GM18907 (cell line): ENCODE measurements around the gene ARL17A.
"Not testable (repeated sequence)": the region's sequence is repeated elsewhere in the genome, so short reads cannot be mapped to it uniquely, and the experiment has no call there.

ENCODE experiments used
- ATAC-seq: cut with Tn5 transposase; IDR thresholded peaks from one replicate; pipeline ENCODE4 v1.9.1; 2021; ENCODE audit warnings: mild to moderate bottlenecking, moderate library complexity; ENCODE audit not compliant: unreplicated experiment

The ARL17A gene

DNA sequence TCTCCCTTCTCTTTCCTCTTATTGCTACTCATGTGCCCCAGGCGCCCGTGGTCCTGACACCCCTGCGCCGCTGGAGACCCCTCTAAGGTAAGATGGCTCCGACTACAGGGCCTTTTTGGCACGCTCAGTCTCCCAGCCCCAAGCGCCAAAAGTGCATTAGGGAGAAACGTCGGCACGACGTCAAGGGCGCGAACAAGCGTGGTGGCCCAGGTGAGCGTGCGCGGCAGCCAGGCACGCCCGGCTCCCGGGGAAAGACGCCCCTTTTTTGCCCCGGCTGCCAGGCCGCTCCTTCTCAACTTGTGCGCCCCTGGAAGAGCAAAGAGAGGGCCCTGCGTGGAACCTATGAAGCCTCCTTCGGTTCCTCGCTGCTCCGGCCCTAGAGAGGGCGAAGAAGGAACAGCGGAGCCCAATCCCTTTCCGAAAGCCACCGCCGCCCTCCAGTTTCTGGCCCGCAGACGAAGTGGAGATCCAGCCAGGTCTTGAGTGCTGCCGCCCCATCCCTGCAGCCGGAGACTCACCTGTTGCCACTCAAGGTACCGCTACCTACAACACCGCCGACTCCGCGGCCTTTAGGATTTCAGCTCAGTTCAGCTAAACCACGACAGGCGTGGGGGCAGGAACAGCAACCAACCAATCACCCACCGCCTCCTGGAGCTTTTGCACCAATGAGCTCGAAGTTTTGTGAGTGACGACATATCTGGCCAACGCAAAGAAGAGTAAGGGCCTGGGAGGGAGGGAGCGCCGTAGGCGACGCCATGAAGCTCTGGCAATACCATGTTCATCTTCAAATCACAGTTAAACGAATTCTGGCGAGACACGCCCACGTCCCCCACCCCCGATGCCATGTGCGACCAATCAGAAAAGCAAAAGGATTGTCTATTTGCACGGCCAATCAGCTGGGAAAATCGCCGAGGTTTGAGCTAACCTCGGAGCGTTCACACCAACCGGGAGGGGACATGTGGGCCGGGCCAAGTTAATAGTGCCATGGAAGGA, at the start of gene ARL17A:
TSS of gene ARL17A (minus strand) at position 609 of the 993 bp plus-strand sequence. CDS start 3,369 bp downstream, outside the sequence.
- peak; percentile 93 for ATAC-seq

DNA sequence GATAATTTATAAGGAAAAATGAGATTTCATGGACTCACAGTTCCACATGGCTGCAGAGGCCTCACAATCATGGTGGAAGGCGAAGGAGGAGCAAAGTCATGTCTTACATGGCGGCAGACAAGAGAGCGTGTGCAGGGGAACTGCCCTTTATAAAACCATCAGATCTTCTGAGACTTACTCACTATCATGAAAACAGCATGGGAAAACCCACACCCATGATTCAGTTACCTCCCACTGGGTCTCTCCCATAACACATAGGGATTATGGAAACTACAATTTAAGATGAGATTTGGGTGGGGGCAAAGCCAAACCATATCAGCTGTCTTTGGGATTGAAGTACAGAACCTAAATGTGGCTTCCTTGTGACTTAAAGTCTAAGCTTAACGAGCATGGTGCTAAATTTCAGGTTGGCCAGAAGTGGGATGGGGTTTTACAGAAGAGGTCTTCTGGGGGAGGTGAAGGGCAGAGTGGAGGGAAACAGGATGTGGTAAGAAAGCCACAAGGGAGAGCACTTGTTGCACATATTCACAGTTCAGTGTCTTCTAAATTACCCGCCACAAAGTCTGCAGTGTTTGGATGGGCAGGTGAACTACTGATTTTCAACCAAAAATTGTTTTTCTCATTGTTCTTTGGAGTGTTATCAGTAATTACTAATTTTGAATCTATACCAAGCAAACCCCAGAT, 49.4 kb upstream of the ARL17A start:
- ATAC-seq: peak; percentile 51

DNA sequence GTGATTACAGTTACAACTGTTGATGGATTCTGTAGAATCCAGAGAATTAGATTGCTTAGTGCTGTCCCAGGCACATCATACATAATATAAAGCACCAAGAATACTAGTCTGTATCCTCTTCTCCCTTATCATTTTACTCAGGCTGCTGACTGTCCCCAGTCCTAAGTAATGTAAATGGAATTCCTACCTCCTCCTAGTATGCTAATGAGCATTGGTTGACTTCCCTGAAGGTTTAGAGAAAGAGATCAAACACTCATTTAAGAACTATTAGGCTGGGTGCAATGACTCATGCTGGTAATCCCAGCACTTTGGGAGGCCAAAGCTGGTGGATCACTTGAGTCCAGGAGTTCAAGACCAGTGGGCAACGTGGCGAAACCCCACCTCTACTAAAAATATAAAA, 48.0 kb upstream of the ARL17A start:
- ATAC-seq: not testable (repeated sequence)

DNA sequence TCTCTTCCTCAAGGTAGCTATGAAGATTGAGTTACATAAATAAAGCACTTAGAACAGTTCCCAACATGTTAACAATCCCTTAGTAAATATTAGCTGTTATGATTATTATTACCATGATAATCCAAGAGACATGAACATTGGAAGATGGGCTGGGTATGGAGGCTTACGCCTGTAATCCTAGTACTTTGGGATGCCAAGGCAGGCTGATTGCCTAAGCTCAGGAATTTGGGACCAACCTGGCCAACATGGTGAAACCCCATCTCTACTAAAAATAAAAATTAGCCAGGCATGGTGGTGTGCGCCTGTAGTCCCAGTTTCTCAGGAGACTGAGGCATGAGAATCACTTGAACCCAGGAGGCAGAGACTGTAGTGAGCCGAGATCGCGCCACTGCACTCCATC, 45.2 kb upstream of the ARL17A start:
- not testable (repeated sequence) for ATAC-seq

DNA sequence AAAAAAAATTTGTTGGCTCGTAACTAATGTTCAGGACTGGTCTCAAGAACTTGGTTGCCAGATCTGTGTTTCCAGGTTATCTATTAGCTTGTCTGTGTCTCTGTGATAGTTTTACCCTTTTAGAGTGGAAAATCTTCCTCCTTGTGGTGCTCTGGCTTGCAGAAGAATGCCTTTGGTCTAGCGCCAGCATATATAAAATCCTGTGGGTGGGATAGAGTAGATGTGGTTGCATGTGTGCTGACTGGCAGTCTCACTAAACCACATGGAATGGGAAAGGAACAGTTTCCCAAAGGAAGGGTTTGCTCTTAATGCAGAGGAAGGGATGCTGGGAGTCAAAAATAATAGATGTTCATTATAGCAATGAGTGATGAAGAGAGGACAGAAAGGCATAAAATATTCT, 44.3 kb upstream of the ARL17A start:
- ATAC-seq: not testable (repeated sequence)

DNA sequence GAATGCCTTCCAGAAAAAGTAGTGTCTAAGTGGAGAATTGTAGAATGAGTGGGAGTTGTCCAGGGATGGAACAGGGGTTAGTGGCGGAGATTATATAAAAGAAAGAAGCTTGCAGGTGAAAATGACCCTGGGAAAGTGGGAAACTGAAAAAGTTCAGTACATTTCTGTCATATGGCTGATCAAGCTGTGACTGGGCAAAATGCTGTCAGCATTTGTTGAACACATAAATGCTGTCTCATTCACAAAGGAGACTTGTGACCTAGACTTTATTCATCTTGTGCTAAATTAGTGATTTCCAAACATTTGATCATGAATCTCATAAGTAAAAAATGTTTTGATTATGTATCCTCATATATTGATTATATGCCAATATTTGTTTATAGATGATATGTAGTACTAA, 39.5 kb upstream of the ARL17A start:
- not testable (repeated sequence) for ATAC-seq

DNA sequence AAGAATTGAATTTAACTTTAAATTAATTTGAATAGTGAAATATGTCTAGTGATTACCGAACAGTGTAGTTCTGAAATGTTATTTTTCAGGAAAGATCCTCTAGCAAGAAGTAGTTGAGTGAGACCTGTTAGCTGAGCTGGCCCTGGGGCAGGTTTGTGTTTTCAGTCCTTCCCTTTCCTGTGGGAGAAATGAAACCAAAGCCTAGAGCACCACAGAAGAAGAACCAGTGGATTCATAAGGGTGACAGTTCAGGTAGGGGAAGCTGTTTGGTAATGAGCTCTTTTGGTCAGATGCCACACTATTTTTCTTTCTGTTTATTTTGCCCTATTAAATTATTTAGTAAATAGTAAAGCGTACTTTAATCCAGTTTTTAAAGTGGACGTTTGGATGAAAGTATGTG, 37.6 kb upstream of the ARL17A start:
- not testable (repeated sequence) for ATAC-seq

DNA sequence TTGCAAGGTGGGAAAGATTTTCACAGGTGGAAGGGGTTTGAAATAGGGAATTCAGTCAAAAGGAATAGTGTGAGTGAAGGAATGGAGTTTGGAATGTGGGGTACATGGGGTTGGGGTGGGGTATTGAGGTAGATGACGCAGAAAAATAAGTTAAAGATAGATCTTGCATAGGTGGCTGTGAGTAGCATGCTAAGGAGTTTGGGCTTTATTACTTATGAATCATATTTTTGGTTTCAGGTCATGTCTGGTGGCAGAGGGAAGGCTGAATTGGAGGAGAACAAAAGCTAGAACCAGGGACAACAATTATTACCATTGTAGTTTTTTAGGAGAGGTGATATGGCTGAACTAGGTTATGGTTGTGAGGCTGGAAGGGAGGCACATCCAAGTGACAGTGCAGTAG, 34.4 kb upstream of the ARL17A start:
- ATAC-seq: not testable (repeated sequence)

DNA sequence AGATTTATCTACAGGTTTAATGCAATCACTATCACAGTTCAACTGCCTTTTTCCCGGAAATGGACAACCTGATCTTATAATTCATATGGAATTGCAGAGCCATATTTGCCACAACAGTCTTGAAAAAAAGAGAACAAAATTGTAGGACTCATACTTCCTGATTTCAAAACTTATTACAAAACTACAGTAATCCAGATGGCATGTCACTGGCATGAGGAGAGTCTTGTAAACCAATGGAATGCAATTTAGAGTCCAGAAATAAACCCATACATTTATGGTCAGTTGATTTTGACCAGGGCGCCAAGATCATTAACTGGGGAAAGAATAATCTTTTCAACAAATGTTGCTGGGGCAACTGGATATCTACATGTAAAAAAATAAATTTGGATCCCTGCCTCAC, 31.8 kb upstream of the ARL17A start:
- ATAC-seq: not testable (repeated sequence)

DNA sequence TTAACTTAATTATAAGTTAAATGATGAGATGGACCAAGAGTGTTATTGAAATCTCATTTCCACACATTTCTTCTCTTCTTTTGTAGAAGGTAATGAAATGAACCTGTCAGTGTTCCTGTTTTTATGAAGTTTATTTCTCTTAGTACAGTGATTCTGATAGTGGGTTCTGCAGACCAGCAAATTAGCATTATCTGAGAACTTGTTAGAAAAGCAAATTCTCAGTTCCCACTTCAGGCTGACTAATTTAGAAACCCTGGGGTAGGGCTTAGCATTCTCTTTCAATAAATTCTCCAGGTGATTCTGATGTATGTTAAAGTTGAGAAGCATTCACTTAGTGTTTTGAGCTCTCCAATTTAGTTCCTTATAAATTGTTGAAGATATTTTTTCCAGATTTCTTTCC, 23.6 kb upstream of the ARL17A start:
- ATAC-seq: peak; percentile 87

DNA sequence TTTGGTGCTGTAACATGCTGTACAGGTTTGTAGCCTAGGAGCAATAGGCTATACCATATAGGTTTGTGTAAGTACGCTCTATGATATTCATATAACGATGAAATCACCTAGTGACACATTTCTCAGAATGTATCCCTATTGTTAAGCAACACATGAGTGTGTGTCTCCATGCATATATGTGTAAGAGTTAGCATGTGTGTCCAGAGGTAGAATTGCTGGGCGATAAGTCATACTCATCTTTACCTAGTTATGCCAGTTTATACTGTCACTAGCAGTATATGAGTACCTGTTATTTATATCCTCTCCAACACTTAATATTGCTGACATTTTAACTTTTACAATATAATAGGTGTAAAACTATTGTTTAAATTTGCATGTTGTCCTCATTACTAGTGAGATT, 21.3 kb upstream of the ARL17A start:
- not testable (repeated sequence) for ATAC-seq

DNA sequence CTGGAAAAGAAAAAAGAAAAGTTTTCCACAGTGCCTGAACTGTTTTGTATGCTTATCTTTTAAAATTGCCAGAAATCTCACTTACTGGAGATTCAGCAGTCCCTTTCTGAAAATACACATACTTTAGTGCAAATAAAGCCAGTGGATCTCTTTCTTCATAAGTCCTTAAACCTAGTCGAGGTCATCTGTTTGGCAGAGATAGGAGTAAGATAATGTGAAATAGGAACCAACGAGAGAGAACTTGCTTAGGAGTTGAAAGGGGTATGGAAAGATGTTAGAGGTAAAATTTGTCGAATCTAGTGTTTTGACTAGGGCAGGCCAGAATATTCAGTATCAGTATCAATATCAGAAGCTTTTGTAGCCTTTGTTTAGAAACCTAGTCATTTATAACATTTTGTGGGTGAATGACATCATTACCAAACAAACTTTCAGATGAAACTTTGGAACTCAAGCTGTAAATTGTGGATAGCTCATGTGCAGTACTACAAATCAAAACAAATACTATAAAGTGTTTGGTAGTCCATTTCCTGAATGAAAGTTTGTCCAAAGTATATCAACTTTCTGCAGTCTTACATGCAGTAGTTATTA, 18.9 kb upstream of the ARL17A start:
- ATAC-seq: not testable (repeated sequence)

DNA sequence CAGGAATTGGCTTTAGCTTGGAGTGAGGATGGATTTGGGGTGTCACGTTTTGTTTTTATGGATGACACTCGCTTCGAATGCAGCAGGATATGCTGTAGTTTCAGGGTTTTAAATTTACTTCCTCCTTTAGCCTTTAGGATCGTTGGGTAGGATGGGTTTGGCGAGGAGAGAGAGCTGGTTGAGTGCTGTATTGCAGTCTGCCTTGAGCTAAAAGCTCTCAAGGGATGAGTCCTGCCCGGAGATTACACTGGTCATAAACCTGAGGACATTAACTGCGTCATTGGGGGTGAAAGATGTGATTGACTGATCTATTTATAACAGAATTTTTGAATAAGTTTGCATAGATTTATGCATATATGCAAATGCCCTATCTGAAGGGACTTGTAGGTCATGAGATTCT, 11.8 kb upstream of the ARL17A start:
- ATAC-seq: peak; percentile 48

DNA sequence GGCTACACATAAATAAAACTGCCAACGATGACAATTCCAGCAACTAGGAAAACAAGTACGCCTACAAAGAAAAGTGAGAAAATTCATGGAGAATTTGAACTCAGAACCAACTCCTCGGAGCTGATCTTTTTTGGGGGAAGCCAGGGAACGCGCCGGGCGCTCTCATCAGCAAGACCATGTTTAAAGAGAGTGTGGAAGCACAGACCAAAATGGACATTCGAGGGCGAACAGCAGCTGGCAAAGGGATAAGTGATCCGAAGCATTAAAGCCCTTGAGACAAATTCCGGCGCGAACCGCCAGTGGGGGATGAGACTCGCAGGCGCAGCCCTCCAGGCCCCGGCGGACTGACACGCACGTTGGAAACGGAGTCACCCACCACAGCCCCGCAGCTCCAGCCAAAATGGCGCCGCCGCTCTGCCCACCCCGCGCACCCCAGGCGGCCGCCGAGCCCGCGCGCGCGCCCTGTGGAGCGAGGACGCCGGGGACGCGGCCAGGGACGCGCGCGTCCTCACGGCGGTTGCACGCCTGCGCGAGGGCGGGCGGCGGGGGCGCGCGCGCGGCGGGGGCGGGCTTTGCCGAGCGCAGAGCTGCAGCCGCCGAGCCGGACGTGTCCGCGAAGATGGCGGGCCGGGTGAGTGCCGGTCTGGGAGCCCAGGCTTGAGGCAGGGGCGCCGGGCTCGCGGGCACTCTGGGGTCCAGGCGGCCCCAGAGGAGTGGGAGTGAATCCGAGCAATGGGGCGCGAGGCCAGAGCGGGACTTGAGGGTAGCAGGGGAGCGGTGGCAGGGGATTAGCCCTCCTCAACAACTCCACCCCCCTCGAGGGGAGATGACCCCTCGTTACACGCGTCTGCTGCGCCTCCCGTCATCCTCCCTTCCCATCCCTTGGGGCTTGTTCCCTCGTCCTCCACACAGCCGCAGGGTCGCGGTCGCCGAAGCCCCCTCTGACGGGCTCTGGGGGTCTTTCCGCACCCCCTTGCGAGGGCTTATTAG, 11.0 kb upstream of the ARL17A start, which contains the start of gene NSF:
TSS of gene NSF (plus strand) at position 513 of the 990 bp plus-strand sequence. CDS start at position 620, 107 bp downstream.
- peak; percentile 77 for ATAC-seq

DNA sequence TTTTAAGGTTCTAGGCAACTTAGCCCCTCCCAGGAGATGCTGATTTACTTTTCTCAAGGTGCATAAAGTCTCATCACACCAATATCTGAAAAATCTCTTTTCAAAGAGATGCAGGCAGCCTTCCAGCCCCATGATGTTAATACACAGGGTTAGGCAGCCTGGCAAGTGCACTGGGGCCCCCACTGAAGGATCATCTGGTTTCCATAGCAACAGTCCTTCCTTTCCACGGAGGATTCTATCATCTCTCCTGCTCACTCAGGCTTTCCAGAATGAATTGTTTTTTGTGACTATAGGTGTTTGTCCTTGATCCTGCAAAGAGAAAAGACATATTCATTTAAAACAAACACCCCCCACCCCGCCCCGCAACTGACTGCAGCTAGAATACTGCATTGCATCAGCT, 6.0 kb upstream of the ARL17A start:
- not testable (repeated sequence) for ATAC-seq

DNA sequence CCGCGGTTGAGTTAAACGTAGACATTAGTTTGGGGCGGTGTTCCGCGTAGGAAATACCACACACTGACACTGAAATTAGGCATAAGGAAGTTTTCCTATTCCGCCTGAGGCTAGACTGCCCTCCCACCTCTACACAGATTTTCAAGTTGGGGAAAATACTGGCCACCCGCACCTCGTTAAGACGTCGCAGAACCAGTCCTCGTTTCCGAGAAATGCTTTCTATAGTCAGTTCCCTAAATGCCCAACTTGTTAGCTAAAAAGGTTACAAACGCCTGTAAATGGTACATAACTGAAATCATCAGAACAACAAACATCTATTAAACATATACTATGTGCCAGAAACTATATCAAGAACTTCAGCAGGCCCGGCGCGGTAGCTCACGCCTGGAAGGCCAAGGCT, 591 bp upstream of the ARL17A start:
- ATAC-seq: not testable (repeated sequence)

DNA sequence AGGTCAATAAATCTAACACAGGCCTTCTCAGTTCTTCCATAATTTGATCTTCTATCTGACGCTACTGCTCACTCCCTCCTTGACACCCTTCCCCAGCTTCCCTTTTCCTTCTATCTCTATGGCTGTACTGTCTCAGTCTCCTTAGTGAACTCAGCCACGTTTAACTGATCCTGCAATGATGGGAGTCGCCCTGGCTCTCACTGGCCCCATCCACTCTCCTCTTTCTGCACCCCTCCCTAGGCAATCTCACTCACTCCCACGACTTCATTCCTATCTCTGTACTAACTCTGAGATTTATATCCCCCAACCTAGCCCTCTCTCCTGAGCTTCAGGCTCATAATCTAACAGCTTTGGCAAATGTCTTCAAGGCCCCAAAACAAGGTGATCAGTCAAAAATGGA, 7.7 kb downstream of the ARL17A start:
- not testable (repeated sequence) for ATAC-seq

DNA sequence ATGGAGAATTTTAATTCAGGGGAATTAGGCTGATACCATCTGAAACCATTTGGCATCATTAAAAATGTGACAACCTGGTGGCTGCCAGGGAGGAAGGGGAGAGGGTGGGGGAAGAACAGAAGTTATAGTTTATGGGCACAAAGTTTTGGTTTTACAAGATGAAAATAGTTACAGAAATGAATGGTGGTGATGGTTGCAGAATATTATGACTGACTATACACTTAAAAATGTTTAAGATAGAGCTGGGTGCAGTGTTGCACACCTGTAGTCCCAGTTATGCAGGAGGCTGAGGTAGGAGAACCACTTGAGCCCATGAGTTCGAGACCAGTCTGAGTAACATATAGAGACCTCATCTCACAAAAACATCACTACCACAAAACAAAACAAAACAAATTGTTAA, 12.5 kb downstream of the ARL17A start:
- ATAC-seq: not testable (repeated sequence)

DNA sequence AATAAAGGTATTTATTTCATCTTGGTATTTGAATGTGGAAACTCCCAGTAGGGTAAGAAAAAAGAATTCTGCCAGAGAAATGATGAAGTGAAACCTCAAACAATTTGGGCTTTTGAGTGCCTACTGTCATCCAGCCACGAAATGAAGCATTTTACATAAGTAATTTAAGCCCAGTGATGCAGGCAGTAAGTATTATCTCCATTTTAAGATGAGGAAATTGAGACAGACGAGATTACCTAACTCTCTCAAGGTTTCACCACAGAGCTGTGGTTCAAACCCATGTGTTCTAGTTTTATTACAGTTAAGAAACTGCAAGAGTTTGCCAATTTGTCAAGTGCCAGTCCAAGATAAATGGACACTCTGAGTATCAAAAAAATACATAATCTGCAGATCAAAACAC, 13.2 kb downstream of the ARL17A start:
- not testable (repeated sequence) for ATAC-seq

DNA sequence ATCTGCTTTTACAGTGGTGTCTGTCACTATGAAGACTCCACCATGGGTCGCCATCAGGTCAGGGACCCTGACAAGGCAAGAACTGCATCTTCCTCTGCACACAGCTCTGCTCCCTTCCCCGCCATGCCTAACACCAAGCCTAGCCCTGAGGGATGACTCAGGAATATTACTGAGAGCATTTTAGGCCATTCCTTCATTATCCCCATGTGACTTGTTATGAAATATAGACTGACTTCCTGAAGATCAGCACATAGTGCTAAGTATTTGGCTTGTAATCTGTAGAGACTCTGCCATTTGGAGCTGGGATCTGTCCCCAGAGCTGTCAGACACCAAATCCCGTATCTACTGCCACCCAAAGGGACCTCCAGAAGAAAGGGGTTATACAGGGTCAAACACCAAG, 19.4 kb downstream of the ARL17A start:
- not testable (repeated sequence) for ATAC-seq
